CD4-positive, alpha-beta T cell (primary cell): ENCODE measurements around the gene ZNF451. TPM values are rescaled to one million over a fixed set of nuclear protein-coding genes. Genes with fewer than 3 reads are reported as not detected.

Experiments used
- ATAC-seq: fragments of 200-7000 bp; cut with Tn5 transposase; one replicate; pipeline ENCODE4 v1.10.0; 2022; ENCODE audit warnings: mild to moderate bottlenecking; ENCODE audit not compliant: poor library complexity
- CTCF ChIA-PET: fragments of 350-600 bp; sonication (Branson Sonifier 250); formaldehyde crosslinking; loops from one replicate; lab custom pipeline; 2021; ENCODE audit warnings: antibody characterized with exemption, inconsistent platforms; lab: Charles Lee
- POLR2A ChIA-PET: fragments of 350-600 bp; sonication (Branson Sonifier 250); formaldehyde crosslinking; loops from one replicate; lab custom pipeline; 2021; ENCODE audit warnings: antibody characterized with exemption, inconsistent platforms; lab: Charles Lee
- DNase-seq, 14 experiments: peaks; one replicate each; pipeline ENCODE4 v3.0.0-alpha.2; 2013 to 2020; ENCODE audit warnings: mixed read lengths in 2 of 14
- H3K27ac ChIP-seq, 2 donors: one replicate each; pipeline versions ENCODE4 v1.5.1 to v1.7.0; 2013; ENCODE audit warnings: low read length in 2 of 2, low read depth in 1 of 2, mild to moderate bottlenecking in 1 of 2
- H3K27me3 ChIP-seq, 2 experiments: 1 replicate in 1 of 2; 2 replicates in 1 of 2; pipeline versions ENCODE4 v1.6.1 to v1.7.0; 2013; ENCODE audit warnings: low read length in 2 of 2, control low read depth in 1 of 2, mild to moderate bottlenecking in 1 of 2, moderate library complexity in 1 of 2; ENCODE audit not compliant: insufficient read depth in 2 of 2, control insufficient read depth in 1 of 2
- H3K36me3 ChIP-seq: one replicate; pipeline ENCODE4 v1.6.1; 2013; ENCODE audit warnings: low read length, control low read depth; ENCODE audit not compliant: insufficient read depth
- H3K4me1 ChIP-seq: one replicate; pipeline ENCODE4 v1.6.1; 2013; ENCODE audit warnings: low read length, control low read depth; ENCODE audit not compliant: insufficient read depth
- H3K4me3 ChIP-seq: one replicate; pipeline ENCODE4 v1.5.1; 2013; ENCODE audit warnings: mild to moderate bottlenecking, low read length, moderate library complexity
- H3K9me3 ChIP-seq, 2 experiments: 1 replicate in 1 of 2; 2 replicates in 1 of 2; pipeline versions ENCODE4 v1.6.1 to v1.7.0; 2013; ENCODE audit warnings: low read length in 2 of 2, mild to moderate bottlenecking in 2 of 2, control low read depth in 1 of 2, moderate library complexity in 1 of 2; ENCODE audit not compliant: control insufficient read depth in 1 of 2, insufficient read depth in 1 of 2
- H3K27ac Mint-ChIP-seq: one replicate; pipeline ENCODE4 v1.8.0; 2020; ENCODE audit warnings: mixed read lengths
- H3K27me3 Mint-ChIP-seq: one replicate; pipeline ENCODE4 v1.8.0; 2021; ENCODE audit warnings: mixed read lengths
- H3K36me3 Mint-ChIP-seq: one replicate; pipeline ENCODE4 v1.8.0; 2021; ENCODE audit warnings: low read depth, mixed read lengths
- H3K4me1 Mint-ChIP-seq: one replicate; pipeline ENCODE4 v1.8.0; 2021; ENCODE audit warnings: low read depth, mixed read lengths
- H3K4me3 Mint-ChIP-seq: one replicate; pipeline ENCODE4 v1.8.0; 2020; ENCODE audit warnings: mild to moderate bottlenecking, mixed read lengths
- H3K9me3 Mint-ChIP-seq: one replicate; pipeline ENCODE4 v1.8.0; 2020; ENCODE audit warnings: mixed read lengths
- CTCF ChIP-seq: fragments of 200-600 bp; IDR thresholded peaks from one replicate; pipeline ENCODE4 v1.8.0; 2022; ENCODE audit warnings: antibody characterized with exemption, mild to moderate bottlenecking
- intact Hi-C, 2 experiments: fragments of 100-400 bp; cut with DNase I in 1 of 2; cut with micrococcal nuclease in 1 of 2; formaldehyde crosslinking; loops; one replicate each; pipeline versions ENCODE4 v1.15.1 to v1.9.0; 2023 to 2025; cut with DNase I, micrococcal nuclease
- total RNA-seq, 174 experiments: library from RNA in 2 of 174; stranded (reverse) in 2 of 174; gene quantifications; one replicate each; pipeline ENCODE4 v1.2.3 and lab custom pipeline; 2021 to 2026

The ZNF451 gene
- total RNA-seq, 2 experiments from 2014 or later: 124 to 132 TPM

GRCh38 chr6:57104336-57104735, 14.3 kb downstream of the ZNF451 start:
- no peaks in the 10 kb centered on the region for H3K27me3 ChIP-seq
- H3K27ac Mint-ChIP-seq: no peak overlapping the region
- no peak for ATAC-seq

DNA sequence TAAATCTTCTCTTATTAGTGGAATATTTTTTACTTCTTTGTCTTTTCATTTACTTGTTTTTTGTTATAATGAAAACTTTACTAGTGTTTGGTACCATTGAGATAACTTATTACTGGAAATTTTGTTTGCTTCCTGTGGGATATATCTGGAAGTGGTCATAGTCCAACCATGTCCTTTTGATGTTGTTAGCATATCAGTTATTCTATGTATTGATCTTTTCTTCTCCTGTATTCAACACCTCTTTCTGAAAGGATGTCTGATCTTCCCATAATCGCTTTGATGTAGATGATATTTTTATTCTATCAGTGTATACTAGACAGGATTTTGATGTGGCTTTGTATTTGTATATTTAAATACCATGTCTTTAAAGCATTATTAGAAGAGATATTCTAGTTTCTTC, 17.0 kb downstream of the ZNF451 start:
- no peak for ATAC-seq
- intact Hi-C loops: loop anchor here (5.0 to 10.0 kb wide), 2 partner anchors 40 to 48 kb away; no protein-coding TSS in a partner anchor
- Histone ChIP-seq H3K27ac (no peak overlapping the region), H3K36me3 (peaks cover 44% of the 10 kb centered on the region), H3K4me1 (no peaks in the 10 kb centered on the region), H3K9me3 (no peaks in the 10 kb centered on the region), H3K4me3 (no peak overlapping the region), H3K27me3 (no peaks in the 10 kb centered on the region)
- no peak for DNase-seq
- no peak overlapping the region for H3K4me3 Mint-ChIP-seq
- CTCF ChIA-PET: no interaction called here
- no peak for TF ChIP-seq CTCF
- H3K4me1 Mint-ChIP-seq: peaks cover 82% of the 10 kb centered on the region
- no peaks in the 10 kb centered on the region for H3K27me3 Mint-ChIP-seq
- no peaks in the 10 kb centered on the region for H3K9me3 Mint-ChIP-seq
- H3K27ac Mint-ChIP-seq: no peak overlapping the region
- POLR2A ChIA-PET: no interaction called here
- peaks cover 86% of the 10 kb centered on the region for H3K36me3 Mint-ChIP-seq

More at GRCh38 chr6:57104336-57104735, 14.3 kb downstream of the ZNF451 start:
- no peaks in the 10 kb centered on the region for H3K4me1 ChIP-seq
- peaks cover 70% of the 10 kb centered on the region for H3K36me3 ChIP-seq
- POLR2A ChIA-PET: no interaction called here
- H3K4me3 Mint-ChIP-seq: no peak overlapping the region
- CTCF ChIA-PET: interaction anchor here (0.6 kb wide), 1 partner anchor 9 kb away, joined by 3 read pairs; no protein-coding TSS in a partner anchor
- DNase-seq: no peak
- H3K9me3 Mint-ChIP-seq: no peaks in the 10 kb centered on the region
- no peaks in the 10 kb centered on the region for H3K9me3 ChIP-seq
- no peaks in the 10 kb centered on the region for H3K27me3 Mint-ChIP-seq
- intact Hi-C loops: loop anchor here in 1 of 2 experiments (10.0 kb wide), 1 partner anchor 50 kb away; no protein-coding TSS in a partner anchor
- TF ChIP-seq CTCF: no peak
- H3K4me3 ChIP-seq: no peak overlapping the region
- H3K36me3 Mint-ChIP-seq: peaks cover 93% of the 10 kb centered on the region
- peaks cover 82% of the 10 kb centered on the region for H3K4me1 Mint-ChIP-seq
- H3K27ac ChIP-seq: no peak overlapping the region

GRCh38 chr6:57108691-57109090, 18.7 kb downstream of the ZNF451 start:
- ATAC-seq (no peak), DNase-seq (no peak)
- intact Hi-C loops: loop anchor here (5.0 to 10.0 kb wide), 2 partner anchors 39 to 46 kb away; no protein-coding TSS in a partner anchor
- Histone ChIP-seq H3K27me3 (no peaks in the 10 kb centered on the region), H3K27ac (no peak overlapping the region), H3K36me3 (peaks cover 27% of the 10 kb centered on the region), H3K4me1 (no peaks in the 10 kb centered on the region), H3K9me3 (no peaks in the 10 kb centered on the region), H3K4me3 (no peak overlapping the region)
- Mint-ChIP-seq H3K27me3 (no peaks in the 10 kb centered on the region), H3K36me3 (peaks cover 75% of the 10 kb centered on the region), H3K9me3 (no peaks in the 10 kb centered on the region), H3K4me3 (no peak overlapping the region), H3K4me1 (peaks cover 78% of the 10 kb centered on the region), H3K27ac (no peak overlapping the region)
- ChIA-PET CTCF (no interaction called here), POLR2A (no interaction called here)
- TF ChIP-seq CTCF: no peak
